Astrocyte (in vitro differentiated cells and primary cell): Measurements from ENCODE around the gene POLR2L. TPM values are rescaled to one million over a fixed set of nuclear protein-coding genes. Genes with fewer than 3 reads are reported as not detected.

Source experiments
- DNase-seq: peaks from one replicate; pipeline ENCODE4 v3.0.0-alpha.2; 2010; ENCODE audit warnings: low read depth
- FAIRE-seq: peaks from 2 replicates; lab custom pipeline; 2011; peaks lifted over from hg19 to GRCh38; lab: Jason Lieb, UNC
- H2AFZ ChIP-seq: 2 replicates; pipeline ENCODE4 v1.6.0; 2012; ENCODE audit warnings: low read depth, low read length, inconsistent platforms
- H3K27ac ChIP-seq: 2 replicates; pipeline ENCODE4 v1.5.1; 2011; ENCODE audit warnings: low read depth, low read length, inconsistent platforms
- H3K27me3 ChIP-seq: 2 replicates; pipeline ENCODE4 v1.6.0; 2011; ENCODE audit warnings: low read length, inconsistent platforms; ENCODE audit not compliant: insufficient read depth
- H3K36me3 ChIP-seq: 2 replicates; pipeline ENCODE4 v1.5.1; 2011; ENCODE audit warnings: low read length, inconsistent platforms; ENCODE audit not compliant: insufficient read depth
- H3K4me1 ChIP-seq: 2 replicates; pipeline ENCODE4 v1.5.1; 2011; ENCODE audit warnings: low read length, inconsistent platforms; ENCODE audit not compliant: insufficient read depth
- H3K4me2 ChIP-seq: 2 replicates; pipeline ENCODE4 v1.6.0; 2012; ENCODE audit warnings: low read length, inconsistent platforms
- H3K4me3 ChIP-seq: 2 replicates; pipeline ENCODE4 v1.5.1; 2011; ENCODE audit warnings: low read depth, mild to moderate bottlenecking, low read length, inconsistent platforms; ENCODE audit not compliant: insufficient read depth
- H3K79me2 ChIP-seq: 2 replicates; pipeline ENCODE4 v1.6.0; 2012; ENCODE audit warnings: mild to moderate bottlenecking, low read length, inconsistent platforms; ENCODE audit not compliant: insufficient read depth
- H3K9ac ChIP-seq: 2 replicates; pipeline ENCODE4 v1.6.0; 2012; ENCODE audit warnings: mild to moderate bottlenecking, low read length, inconsistent platforms
- H3K9me3 ChIP-seq: 2 replicates; pipeline ENCODE4 v1.5.1; 2012; ENCODE audit warnings: low read depth, mild to moderate bottlenecking, low read length, inconsistent platforms; ENCODE audit not compliant: insufficient read depth
- H4K20me1 ChIP-seq: 2 replicates; pipeline ENCODE4 v1.6.0; 2012; ENCODE audit warnings: low read length, inconsistent platforms; ENCODE audit not compliant: insufficient read depth
- H3K27ac Mint-ChIP-seq: one replicate; pipeline ENCODE4 v1.8.0; 2021; ENCODE audit warnings: mild to moderate bottlenecking, mixed read lengths; ENCODE audit not compliant: unreplicated experiment
- H3K27me3 Mint-ChIP-seq: one replicate; pipeline ENCODE4 v1.8.0; 2021; ENCODE audit warnings: low read depth, mixed read lengths; ENCODE audit not compliant: unreplicated experiment
- H3K36me3 Mint-ChIP-seq: one replicate; pipeline ENCODE4 v1.8.0; 2021; ENCODE audit warnings: low read depth, mixed read lengths; ENCODE audit not compliant: unreplicated experiment
- H3K4me1 Mint-ChIP-seq: one replicate; pipeline ENCODE4 v1.8.0; 2021; ENCODE audit warnings: low read depth, mixed read lengths; ENCODE audit not compliant: unreplicated experiment
- H3K4me3 Mint-ChIP-seq: one replicate; pipeline ENCODE4 v1.8.0; 2021; ENCODE audit warnings: mild to moderate bottlenecking, moderate library complexity, mixed read lengths; ENCODE audit not compliant: unreplicated experiment
- H3K9me3 Mint-ChIP-seq: one replicate; pipeline ENCODE4 v1.8.0; 2021; ENCODE audit warnings: mild to moderate bottlenecking, mixed read lengths; ENCODE audit not compliant: unreplicated experiment
- EZH2 ChIP-seq: IDR thresholded peaks from 2 replicates; pipeline ENCODE4 v1.6.1; 2012; ENCODE audit warnings: mild to moderate bottlenecking, low read length, inconsistent platforms; ENCODE audit not compliant: insufficient read depth
- total RNA-seq: library from RNA; stranded (reverse); gene quantifications from 2 replicates; pipeline ENCODE4 v1.2.1, GENCODE V29; 2021
- TF ChIP-seq, protein P1 (sequence below): IDR thresholded peaks from 2 replicates; pipeline ENCODE4 v1.5.1; 2011; ENCODE audit warnings: low read depth, mild to moderate bottlenecking, inconsistent platforms, low read length, moderate library complexity; ENCODE audit not compliant: insufficient read depth

The POLR2L gene
- total RNA-seq, 1 donor from 2014 or later: 212 TPM

DNA sequence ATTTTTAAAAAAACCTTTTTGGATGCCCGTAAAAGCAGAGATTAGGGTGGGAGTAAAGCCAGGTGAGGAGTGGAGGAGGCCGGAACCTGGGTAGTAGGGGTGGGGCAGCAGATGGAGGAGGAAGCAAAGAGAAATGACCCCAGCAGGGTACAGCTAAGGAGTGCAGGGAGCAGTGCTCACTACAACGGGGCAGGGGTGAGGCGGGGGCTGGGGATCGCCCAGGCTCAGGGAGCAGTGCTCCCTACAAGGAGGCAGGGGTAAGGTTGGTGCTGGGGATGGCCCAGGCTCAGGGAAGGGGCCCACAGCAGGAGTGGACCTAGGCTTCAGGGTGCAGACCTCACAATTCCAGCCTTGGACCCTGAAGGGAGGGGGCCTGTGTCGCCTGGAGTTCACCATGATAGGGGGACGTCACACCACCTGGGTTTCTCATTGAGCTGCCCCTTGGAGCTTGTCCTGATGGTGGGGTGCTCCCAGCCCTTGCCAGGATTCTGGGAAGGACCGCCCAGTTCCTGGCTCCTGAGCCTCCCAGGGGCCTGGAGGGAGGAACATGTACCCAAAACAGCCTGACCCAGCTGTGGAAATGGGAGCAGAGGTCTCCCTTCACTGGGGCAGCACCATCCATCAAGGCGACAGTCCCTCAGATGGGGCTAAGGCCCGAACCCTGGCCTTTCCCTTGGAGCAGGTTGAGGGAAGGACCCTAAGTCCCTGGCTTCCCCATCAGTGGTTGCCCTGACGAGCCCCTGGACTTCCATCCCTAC, 26.5 kb downstream of the POLR2L start:
- H3K27ac Mint-ChIP-seq: no peak overlapping the region
- H3K36me3 ChIP-seq: peaks cover 23% of the 10 kb centered on the region

DNA sequence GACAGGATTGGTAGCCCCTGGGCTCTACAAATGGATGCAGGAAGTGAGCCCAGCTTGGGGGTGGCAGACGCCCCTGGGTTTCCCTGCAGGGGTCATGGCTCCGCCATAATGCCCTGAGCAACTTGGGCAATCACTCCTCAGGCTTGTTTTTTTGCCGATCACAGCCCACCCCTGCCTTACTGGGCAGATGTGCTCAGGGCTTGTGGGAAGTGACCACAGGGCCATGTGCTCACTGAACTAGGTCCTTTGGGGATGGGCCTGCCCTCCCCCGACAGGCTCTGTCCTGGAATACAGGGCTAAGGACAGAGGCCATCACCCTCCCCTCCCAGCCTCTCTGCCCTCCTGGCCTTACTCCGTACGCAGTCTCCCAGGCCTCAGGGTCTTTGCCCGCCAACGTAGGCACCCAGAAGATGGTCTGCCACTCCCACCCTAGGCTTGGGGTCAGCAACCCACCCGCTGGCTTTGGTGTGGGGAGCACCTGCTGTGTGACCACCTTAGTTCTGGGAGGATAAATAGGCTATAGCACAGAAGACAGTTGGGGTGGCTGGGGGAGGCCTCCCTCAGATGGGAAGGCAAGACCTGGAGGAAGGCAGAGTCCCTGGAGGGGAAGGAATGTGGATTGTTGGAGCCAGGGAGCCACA, 28.8 kb downstream of the POLR2L start:
- no peak for FAIRE-seq
- H3K4me3 Mint-ChIP-seq: no peak overlapping the region
- Histone ChIP-seq H3K9me3 (no peaks in the 10 kb centered on the region), H3K36me3 (peaks cover 23% of the 10 kb centered on the region), H3K79me2 (peaks cover 48% of the 10 kb centered on the region), H3K4me3 (no peak overlapping the region), H3K27me3 (no peaks in the 10 kb centered on the region), H3K4me2 (no peak overlapping the region), H4K20me1 (peaks cover 39% of the 10 kb centered on the region), H3K9ac (no peak overlapping the region), H3K27ac (no peak overlapping the region), H3K4me1 (peaks cover 15% of the 10 kb centered on the region), H2AFZ (no peak overlapping the region)
- no peaks in the 10 kb centered on the region for H3K27me3 Mint-ChIP-seq
- no peak for TF ChIP-seq EZH2
- TF ChIP-seq, protein P1, sequence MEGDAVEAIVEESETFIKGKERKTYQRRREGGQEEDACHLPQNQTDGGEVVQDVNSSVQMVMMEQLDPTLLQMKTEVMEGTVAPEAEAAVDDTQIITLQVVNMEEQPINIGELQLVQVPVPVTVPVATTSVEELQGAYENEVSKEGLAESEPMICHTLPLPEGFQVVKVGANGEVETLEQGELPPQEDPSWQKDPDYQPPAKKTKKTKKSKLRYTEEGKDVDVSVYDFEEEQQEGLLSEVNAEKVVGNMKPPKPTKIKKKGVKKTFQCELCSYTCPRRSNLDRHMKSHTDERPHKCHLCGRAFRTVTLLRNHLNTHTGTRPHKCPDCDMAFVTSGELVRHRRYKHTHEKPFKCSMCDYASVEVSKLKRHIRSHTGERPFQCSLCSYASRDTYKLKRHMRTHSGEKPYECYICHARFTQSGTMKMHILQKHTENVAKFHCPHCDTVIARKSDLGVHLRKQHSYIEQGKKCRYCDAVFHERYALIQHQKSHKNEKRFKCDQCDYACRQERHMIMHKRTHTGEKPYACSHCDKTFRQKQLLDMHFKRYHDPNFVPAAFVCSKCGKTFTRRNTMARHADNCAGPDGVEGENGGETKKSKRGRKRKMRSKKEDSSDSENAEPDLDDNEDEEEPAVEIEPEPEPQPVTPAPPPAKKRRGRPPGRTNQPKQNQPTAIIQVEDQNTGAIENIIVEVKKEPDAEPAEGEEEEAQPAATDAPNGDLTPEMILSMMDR: no peak
- H3K27ac Mint-ChIP-seq: no peak overlapping the region
- H3K36me3 Mint-ChIP-seq: peaks cover 15% of the 10 kb centered on the region
- no peak for DNase-seq
- H3K9me3 Mint-ChIP-seq: no peaks in the 10 kb centered on the region
- peaks cover 18% of the 10 kb centered on the region for H3K4me1 Mint-ChIP-seq

More for the DNA sequence above, 26.5 kb downstream of the POLR2L start:
- no peak overlapping the region for H3K4me2 ChIP-seq
- H3K4me1 ChIP-seq: peaks cover 25% of the 10 kb centered on the region
- H3K9me3 ChIP-seq: no peaks in the 10 kb centered on the region
- Mint-ChIP-seq H3K27me3 (no peaks in the 10 kb centered on the region), H3K4me3 (no peak overlapping the region), H3K36me3 (peaks cover 14% of the 10 kb centered on the region), H3K9me3 (no peaks in the 10 kb centered on the region), H3K4me1 (peaks cover 18% of the 10 kb centered on the region)
- no peak for TF ChIP-seq EZH2
- TF ChIP-seq, protein P1: no peak
- DNase-seq (no peak), FAIRE-seq (no peak)
- H4K20me1 ChIP-seq: peaks cover 40% of the 10 kb centered on the region
- H3K27me3 ChIP-seq: no peaks in the 10 kb centered on the region
- H3K79me2 ChIP-seq: peaks cover 39% of the 10 kb centered on the region
- H3K27ac ChIP-seq: no peak overlapping the region
- no peak overlapping the region for H3K4me3 ChIP-seq
- H2AFZ ChIP-seq: no peak overlapping the region
- no peak overlapping the region for H3K9ac ChIP-seq
